Activated CD4-positive, CD25-positive, alpha-beta regulatory T cell treated with anti-CD3 and anti-CD28 coated beads, Interleukin-2, amount 50 U/mL, for 16 hours (primary cell): Measurements from ENCODE around the gene POLR3B.
"Not testable (repeated sequence)": the region's sequence is repeated elsewhere in the genome, so short reads cannot be mapped to it uniquely, and the experiment has no call there.

Experiments used
- DNase-seq: peaks from one replicate; pipeline ENCODE4 v3.0.0-alpha.2; 2020; ENCODE audit warnings: low read depth, low spot score

Gene POLR3B

GRCh38 chr12:106342397-106343213 lies 14.9 kb upstream of the POLR3B start:
- DNase-seq: no peak

- no peak for DNase-seq
Observed at GRCh38 chr12:106343214-106343528, 14.4 kb upstream of the POLR3B start.

GRCh38 chr12:106344131-106344530 lies 13.4 kb upstream of the POLR3B start:
- DNase-seq: no peak

GRCh38 chr12:106345746-106346145 lies 11.8 kb upstream of the POLR3B start:
- no peak for DNase-seq

GRCh38 chr12:106348411-106348810 lies 9.1 kb upstream of the POLR3B start:
- DNase-seq: no peak

- no peak for DNase-seq
Observed at GRCh38 chr12:106353175-106353574, 4.4 kb upstream of the POLR3B start.

GRCh38 chr12:106358396-106359241 lies 1.1 kb downstream of the POLR3B start:
- DNase-seq: no peak

GRCh38 chr12:106359646-106360399 lies 2.3 kb downstream of the POLR3B start:
- DNase-seq: no peak

GRCh38 chr12:106360400-106360994 lies 2.9 kb downstream of the POLR3B start:
- DNase-seq: no peak

GRCh38 chr12:106362971-106363370 lies 5.4 kb downstream of the POLR3B start:
- no peak for DNase-seq

GRCh38 chr12:106364261-106364660 lies 6.7 kb downstream of the POLR3B start:
- no peak for DNase-seq

- DNase-seq: no peak
Observed at GRCh38 chr12:106369624-106370346, 12.2 kb downstream of the POLR3B start.

- no peak for DNase-seq
Observed at GRCh38 chr12:106378788-106379187, 21.2 kb downstream of the POLR3B start.

GRCh38 chr12:106380954-106381353 lies 23.4 kb downstream of the POLR3B start:
- DNase-seq: no peak

- not testable (repeated sequence) for DNase-seq
Observed at GRCh38 chr12:106381866-106382265, 24.3 kb downstream of the POLR3B start.

- no peak for DNase-seq
Observed at GRCh38 chr12:106386813-106387535, 29.4 kb downstream of the POLR3B start.

GRCh38 chr12:106387848-106388377 lies 30.4 kb downstream of the POLR3B start:
- no peak for DNase-seq

GRCh38 chr12:106389151-106389550 lies 31.6 kb downstream of the POLR3B start:
- no peak for DNase-seq

- no peak for DNase-seq
Observed at GRCh38 chr12:106392759-106393158, 35.2 kb downstream of the POLR3B start.

- DNase-seq: no peak
Observed at GRCh38 chr12:106409878-106410277, 52.3 kb downstream of the POLR3B start.
